ENCODE data around the gene RPS15. TPM values are rescaled to one million over a fixed set of nuclear protein-coding genes. Genes with fewer than 3 reads are reported as not detected.

Gene RPS15
- total and polyA plus RNA-seq, 9 of the 15 experiments (the other 6 are each of a cell fraction or from before 2014, with no cell fraction given), result 605 to 2,791 (median 957) TPM

DNA sequence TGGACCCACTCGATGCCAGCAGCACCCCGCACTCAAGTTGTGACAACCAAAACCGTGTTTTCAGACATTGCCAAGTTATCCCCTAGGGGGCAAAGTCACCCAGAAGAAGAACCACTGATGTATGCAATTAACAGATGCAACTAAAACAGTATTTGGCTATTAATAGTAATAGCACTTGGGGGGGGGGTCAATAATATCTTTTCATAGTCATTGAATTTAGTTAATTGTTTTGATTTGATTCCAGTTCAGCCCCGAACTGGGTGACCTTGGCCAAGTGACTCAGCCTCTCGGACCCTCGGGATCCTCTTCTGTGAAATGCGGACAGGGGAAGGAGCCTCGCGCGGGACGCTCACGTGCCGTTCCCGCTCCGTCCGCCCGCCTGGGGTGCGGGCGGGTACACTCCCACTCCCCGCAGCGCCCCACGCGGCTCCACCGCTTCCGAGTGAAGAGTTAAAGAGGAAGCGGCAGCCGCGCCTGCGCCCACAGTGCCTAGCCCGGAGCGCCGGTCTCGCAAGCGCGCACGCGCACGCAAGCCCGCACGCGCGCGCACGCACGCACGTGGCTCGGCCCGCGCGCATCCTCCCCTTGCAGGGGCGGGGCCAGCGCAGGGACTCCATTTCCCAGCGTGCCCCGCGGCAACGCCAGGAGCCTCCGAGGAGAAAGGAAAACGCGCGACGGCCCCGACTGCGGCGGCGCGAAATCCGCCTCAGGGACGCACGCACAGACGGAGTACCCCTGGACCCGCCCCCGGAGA, 31.2 kb upstream of the RPS15 start (continued):
- TF ChIP-seq, protein P1, sequence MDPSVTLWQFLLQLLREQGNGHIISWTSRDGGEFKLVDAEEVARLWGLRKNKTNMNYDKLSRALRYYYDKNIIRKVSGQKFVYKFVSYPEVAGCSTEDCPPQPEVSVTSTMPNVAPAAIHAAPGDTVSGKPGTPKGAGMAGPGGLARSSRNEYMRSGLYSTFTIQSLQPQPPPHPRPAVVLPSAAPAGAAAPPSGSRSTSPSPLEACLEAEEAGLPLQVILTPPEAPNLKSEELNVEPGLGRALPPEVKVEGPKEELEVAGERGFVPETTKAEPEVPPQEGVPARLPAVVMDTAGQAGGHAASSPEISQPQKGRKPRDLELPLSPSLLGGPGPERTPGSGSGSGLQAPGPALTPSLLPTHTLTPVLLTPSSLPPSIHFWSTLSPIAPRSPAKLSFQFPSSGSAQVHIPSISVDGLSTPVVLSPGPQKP (CRISPR knock-in tag; IDR thresholded peaks at IDR 0.05), result no peak
- TF ChIP-seq TBP (optimal IDR thresholded peaks at IDR 0.05; ENCODE audit: low read depth, low read length), result peak; percentile 74
- TF ChIP-seq, protein P2, sequence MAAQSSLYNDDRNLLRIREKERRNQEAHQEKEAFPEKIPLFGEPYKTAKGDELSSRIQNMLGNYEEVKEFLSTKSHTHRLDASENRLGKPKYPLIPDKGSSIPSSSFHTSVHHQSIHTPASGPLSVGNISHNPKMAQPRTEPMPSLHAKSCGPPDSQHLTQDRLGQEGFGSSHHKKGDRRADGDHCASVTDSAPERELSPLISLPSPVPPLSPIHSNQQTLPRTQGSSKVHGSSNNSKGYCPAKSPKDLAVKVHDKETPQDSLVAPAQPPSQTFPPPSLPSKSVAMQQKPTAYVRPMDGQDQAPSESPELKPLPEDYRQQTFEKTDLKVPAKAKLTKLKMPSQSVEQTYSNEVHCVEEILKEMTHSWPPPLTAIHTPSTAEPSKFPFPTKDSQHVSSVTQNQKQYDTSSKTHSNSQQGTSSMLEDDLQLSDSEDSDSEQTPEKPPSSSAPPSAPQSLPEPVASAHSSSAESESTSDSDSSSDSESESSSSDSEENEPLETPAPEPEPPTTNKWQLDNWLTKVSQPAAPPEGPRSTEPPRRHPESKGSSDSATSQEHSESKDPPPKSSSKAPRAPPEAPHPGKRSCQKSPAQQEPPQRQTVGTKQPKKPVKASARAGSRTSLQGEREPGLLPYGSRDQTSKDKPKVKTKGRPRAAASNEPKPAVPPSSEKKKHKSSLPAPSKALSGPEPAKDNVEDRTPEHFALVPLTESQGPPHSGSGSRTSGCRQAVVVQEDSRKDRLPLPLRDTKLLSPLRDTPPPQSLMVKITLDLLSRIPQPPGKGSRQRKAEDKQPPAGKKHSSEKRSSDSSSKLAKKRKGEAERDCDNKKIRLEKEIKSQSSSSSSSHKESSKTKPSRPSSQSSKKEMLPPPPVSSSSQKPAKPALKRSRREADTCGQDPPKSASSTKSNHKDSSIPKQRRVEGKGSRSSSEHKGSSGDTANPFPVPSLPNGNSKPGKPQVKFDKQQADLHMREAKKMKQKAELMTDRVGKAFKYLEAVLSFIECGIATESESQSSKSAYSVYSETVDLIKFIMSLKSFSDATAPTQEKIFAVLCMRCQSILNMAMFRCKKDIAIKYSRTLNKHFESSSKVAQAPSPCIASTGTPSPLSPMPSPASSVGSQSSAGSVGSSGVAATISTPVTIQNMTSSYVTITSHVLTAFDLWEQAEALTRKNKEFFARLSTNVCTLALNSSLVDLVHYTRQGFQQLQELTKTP (IDR thresholded peaks at IDR 0.05; ENCODE audit: low read depth in 1 of 2, partially characterized antibody in 2 of 2), result peak in 1 of 2 experiments; percentile 34
- TF ChIP-seq RNF2 (IDR thresholded peaks at IDR 0.05), result peak; percentile 79
- TF ChIP-seq, protein P3, sequence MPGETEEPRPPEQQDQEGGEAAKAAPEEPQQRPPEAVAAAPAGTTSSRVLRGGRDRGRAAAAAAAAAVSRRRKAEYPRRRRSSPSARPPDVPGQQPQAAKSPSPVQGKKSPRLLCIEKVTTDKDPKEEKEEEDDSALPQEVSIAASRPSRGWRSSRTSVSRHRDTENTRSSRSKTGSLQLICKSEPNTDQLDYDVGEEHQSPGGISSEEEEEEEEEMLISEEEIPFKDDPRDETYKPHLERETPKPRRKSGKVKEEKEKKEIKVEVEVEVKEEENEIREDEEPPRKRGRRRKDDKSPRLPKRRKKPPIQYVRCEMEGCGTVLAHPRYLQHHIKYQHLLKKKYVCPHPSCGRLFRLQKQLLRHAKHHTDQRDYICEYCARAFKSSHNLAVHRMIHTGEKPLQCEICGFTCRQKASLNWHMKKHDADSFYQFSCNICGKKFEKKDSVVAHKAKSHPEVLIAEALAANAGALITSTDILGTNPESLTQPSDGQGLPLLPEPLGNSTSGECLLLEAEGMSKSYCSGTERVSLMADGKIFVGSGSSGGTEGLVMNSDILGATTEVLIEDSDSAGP (CRISPR knock-in tag; IDR thresholded peaks at IDR 0.05), result 0 out of 2 replicates have a peak, but pooled peaks have one; percentile 41
- no peak for TF ChIP-seq MCM3 (IDR thresholded peaks at IDR 0.05)
- TF ChIP-seq MXI1 (IDR thresholded peaks at IDR 0.05; ENCODE audit: low read depth, low read length), result peak; percentile 44
- TF ChIP-seq SMARCA4 (IDR thresholded peaks at IDR 0.05), result peak; percentile 67
- 0 out of 4 replicates have a peak, but pooled peaks of 1 of the 2 experiments have one; percentile 52 for TF ChIP-seq KDM4B (IDR thresholded peaks at IDR 0.05; ENCODE audit: borderline replicate concordance in 2 of 2, low read depth in 1 of 2)
- peak; percentile 76; the same call in 1 of the 2 replicates for TF ChIP-seq KAT7 (CRISPR knock-in tag; IDR thresholded peaks at IDR 0.05; ENCODE audit: borderline replicate concordance)
- TF ChIP-seq, protein P4, sequence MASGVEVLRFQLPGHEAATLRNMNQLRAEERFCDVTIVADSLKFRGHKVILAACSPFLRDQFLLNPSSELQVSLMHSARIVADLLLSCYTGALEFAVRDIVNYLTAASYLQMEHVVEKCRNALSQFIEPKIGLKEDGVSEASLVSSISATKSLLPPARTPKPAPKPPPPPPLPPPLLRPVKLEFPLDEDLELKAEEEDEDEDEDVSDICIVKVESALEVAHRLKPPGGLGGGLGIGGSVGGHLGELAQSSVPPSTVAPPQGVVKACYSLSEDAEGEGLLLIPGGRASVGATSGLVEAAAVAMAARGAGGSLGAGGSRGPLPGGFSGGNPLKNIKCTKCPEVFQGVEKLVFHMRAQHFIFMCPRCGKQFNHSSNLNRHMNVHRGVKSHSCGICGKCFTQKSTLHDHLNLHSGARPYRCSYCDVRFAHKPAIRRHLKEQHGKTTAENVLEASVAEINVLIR (CRISPR knock-in tag; IDR thresholded peaks at IDR 0.05), result peak; percentile 53; the same call in 1 of the 2 replicates
- TF ChIP-seq GTF2F1 (IDR thresholded peaks at IDR 0.05; ENCODE audit: low read depth, low read length), result no peak
- peak; percentile 46 for TF ChIP-seq PHF20 (IDR thresholded peaks at IDR 0.05; ENCODE audit: partially characterized antibody)
- no peak for TF ChIP-seq ZNF431 (CRISPR knock-in tag; IDR thresholded peaks at IDR 0.05)
- TF ChIP-seq, protein P5, sequence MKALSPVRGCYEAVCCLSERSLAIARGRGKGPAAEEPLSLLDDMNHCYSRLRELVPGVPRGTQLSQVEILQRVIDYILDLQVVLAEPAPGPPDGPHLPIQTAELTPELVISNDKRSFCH (CRISPR knock-in tag; IDR thresholded peaks at IDR 0.05), result no peak
- TF ChIP-seq, protein P5 (tag; IDR thresholded peaks at IDR 0.05), result peak; percentile 87
- peak; percentile 14 to 15; a peak in 1 of 4 replicates for TF ChIP-seq SIN3A (IDR thresholded peaks at IDR 0.05; ENCODE audit: borderline replicate concordance in 2 of 2, control insufficient read depth in 1 of 2, low read depth in 2 of 2, low read length in 2 of 2)

All from K562 (cell line).